Measurements from ENCODE around the gene SSH3. TPM values are rescaled to one million over a fixed set of nuclear protein-coding genes. Genes with fewer than 3 reads are reported as not detected.

The SSH3 gene
- total and polyA plus RNA-seq, 4 donors = 4.8 to 10.4 (median 8.1) TPM

DNA sequence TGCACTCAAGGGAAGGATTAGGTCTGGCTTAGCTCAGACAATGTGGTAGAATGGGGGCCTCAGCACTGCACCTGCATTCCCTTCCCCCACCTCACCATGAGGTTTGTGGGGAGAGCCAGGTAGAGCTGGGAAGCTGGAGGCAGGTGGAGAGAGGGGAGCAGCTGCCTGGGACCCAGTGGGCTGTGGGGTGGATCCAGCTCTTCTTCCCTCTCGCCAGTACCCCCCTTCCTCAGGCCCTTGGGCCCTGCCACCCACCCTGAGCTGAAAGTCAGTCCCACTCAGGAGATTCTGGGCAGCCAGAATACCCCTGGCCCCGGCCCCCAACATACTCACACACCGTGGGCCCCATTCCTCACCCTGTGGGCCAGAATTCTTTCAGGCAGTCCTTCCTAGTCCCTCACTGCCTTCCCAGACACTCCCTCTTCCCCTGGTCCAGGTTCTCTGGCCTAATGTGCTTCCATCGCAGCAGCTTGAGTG lies 53.1 kb downstream of the SSH3 start:
- no peak for DNase-seq (ENCODE audit: low spot score)
- Histone ChIP-seq H3K4me3 (ENCODE audit: low read depth in 1 of 3, low read length in 3 of 3) (no peak overlapping the region), H3K4me1 (ENCODE audit: control insufficient read depth in 4 of 4, insufficient read depth in 4 of 4, low read length in 3 of 4) (peaks cover 15 to 41% (median 27%) of the 10 kb centered on the region in 4 donors)

More for the DNA sequence above, 53.1 kb downstream of the SSH3 start:
- Histone ChIP-seq H3K9ac (ENCODE audit: low read depth in 1 of 2, low read length in 2 of 2) (no peak overlapping the region), H3K27ac (ENCODE audit: low read depth in 1 of 2, low read length in 2 of 2) (no peak overlapping the region), H3K9me3 (ENCODE audit: control insufficient read depth in 4 of 4, low read length in 3 of 4) (no peaks in the 10 kb centered on the region), H3K36me3 (ENCODE audit: control insufficient read depth in 4 of 4, insufficient read depth in 3 of 4, low read depth in 1 of 4, low read length in 3 of 4) (no peaks in the 10 kb centered on the region), H3K27me3 (ENCODE audit: control insufficient read depth in 4 of 4, insufficient read depth in 4 of 4, low read length in 3 of 4) (no peaks in the 10 kb centered on the region)
- no peak for TF ChIP-seq SP1 (IDR thresholded peaks at IDR 0.05)
- TF ChIP-seq FOXA1 (IDR thresholded peaks at IDR 0.05) = no peak
- TF ChIP-seq EGR1 (IDR thresholded peaks at IDR 0.05; ENCODE audit: low read depth in 2 of 2) = no peak
- TF ChIP-seq GABPA (IDR thresholded peaks at IDR 0.05 in 1 of 2, conservative IDR thresholded peaks at IDR 0.05 in 1 of 2) = no peak
- TF ChIP-seq ATF3 (IDR thresholded peaks at IDR 0.05) = no peak
- TF ChIP-seq RAD21 (IDR thresholded peaks at IDR 0.05) = no peak
- TF ChIP-seq YY1 (IDR thresholded peaks at IDR 0.05) = no peak
- TF ChIP-seq HNF4G (IDR thresholded peaks at IDR 0.05) = no peak
- TF ChIP-seq REST (IDR thresholded peaks at IDR 0.05) = no peak
- TF ChIP-seq JUND (IDR thresholded peaks at IDR 0.05) = no peak
- TF ChIP-seq FOXA2 (IDR thresholded peaks at IDR 0.05) = no peak
- no peak for TF ChIP-seq HNF4A (conservative IDR thresholded peaks at IDR 0.05)
- TF ChIP-seq RXRA (IDR thresholded peaks at IDR 0.05) = no peak
- TF ChIP-seq MAX (IDR thresholded peaks at IDR 0.05) = no peak
- TF ChIP-seq, protein P1, sequence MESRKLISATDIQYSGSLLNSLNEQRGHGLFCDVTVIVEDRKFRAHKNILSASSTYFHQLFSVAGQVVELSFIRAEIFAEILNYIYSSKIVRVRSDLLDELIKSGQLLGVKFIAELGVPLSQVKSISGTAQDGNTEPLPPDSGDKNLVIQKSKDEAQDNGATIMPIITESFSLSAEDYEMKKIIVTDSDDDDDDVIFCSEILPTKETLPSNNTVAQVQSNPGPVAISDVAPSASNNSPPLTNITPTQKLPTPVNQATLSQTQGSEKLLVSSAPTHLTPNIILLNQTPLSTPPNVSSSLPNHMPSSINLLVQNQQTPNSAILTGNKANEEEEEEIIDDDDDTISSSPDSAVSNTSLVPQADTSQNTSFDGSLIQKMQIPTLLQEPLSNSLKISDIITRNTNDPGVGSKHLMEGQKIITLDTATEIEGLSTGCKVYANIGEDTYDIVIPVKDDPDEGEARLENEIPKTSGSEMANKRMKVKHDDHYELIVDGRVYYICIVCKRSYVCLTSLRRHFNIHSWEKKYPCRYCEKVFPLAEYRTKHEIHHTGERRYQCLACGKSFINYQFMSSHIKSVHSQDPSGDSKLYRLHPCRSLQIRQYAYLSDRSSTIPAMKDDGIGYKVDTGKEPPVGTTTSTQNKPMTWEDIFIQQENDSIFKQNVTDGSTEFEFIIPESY (IDR thresholded peaks at IDR 0.05) = no peak
- no peak for TF ChIP-seq TAF1 (conservative IDR thresholded peaks at IDR 0.05)
- no peak for TF ChIP-seq NR2F2 (IDR thresholded peaks at IDR 0.05)
- 53% methylated on average over 4 of the region's 4 CpGs for WGBS

All from liver (tissue), 9 donors.